Measurements from ENCODE around the gene FTH1.

FTH1 gene

DNA sequence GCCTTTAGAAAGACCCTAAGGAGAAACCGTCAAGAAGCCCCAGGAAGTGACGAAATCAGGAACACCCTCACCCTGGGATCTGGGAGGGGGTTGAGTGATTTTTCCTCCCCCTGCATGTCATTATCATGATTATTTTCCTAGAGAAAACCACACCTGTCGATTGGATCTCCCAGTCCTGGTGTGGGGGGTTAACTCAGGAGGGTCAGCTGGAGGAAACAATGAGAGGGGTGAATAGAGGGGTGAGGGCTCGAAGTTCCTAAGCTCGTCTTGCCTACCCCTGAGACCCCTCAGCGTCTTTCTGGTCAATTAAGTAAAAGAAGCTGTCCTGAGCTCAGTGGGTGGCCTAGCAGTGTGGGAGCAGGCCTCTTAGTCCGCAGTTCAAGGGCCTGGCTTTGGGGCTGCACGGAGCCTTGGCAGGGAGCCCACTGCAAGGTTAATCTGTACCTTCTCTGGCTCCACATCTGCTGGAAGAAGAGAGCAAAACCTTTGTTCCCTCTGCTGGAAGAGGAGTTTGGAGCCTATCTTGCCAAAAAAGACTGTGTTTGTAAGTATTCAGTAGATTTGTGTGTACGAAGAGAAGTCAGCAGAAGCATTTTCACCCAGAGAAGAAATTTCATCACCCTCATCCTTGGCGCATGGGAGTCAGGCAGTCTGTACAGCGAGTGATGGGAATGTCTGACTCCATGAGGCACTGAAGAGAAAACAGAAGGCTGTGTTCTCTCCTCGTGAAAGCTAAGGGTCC is 34.2 kb upstream of the FTH1 start:
- no peak for ATAC-seq (ENCODE audit: low read depth)
- Histone ChIP-seq H3K27me3 (ENCODE audit: insufficient read depth, poor library complexity, severe bottlenecking) (no peaks in the 10 kb centered on the region), H3K4me3 (ENCODE audit: severe bottlenecking) (no peak overlapping the region), H3K27ac (ENCODE audit: poor library complexity, severe bottlenecking) (no peak overlapping the region), H3K9me3 (ENCODE audit: severe bottlenecking) (peaks cover 9% of the 10 kb centered on the region), H3K4me1 (ENCODE audit: insufficient read depth, poor library complexity, severe bottlenecking) (no peaks in the 10 kb centered on the region), H3K36me3 (ENCODE audit: low read depth) (no peaks in the 10 kb centered on the region)
- no peak for DNase-seq (ENCODE audit: low spot score)
- TF ChIP-seq, protein P1, sequence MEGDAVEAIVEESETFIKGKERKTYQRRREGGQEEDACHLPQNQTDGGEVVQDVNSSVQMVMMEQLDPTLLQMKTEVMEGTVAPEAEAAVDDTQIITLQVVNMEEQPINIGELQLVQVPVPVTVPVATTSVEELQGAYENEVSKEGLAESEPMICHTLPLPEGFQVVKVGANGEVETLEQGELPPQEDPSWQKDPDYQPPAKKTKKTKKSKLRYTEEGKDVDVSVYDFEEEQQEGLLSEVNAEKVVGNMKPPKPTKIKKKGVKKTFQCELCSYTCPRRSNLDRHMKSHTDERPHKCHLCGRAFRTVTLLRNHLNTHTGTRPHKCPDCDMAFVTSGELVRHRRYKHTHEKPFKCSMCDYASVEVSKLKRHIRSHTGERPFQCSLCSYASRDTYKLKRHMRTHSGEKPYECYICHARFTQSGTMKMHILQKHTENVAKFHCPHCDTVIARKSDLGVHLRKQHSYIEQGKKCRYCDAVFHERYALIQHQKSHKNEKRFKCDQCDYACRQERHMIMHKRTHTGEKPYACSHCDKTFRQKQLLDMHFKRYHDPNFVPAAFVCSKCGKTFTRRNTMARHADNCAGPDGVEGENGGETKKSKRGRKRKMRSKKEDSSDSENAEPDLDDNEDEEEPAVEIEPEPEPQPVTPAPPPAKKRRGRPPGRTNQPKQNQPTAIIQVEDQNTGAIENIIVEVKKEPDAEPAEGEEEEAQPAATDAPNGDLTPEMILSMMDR (IDR thresholded peaks at IDR 0.05; ENCODE audit: poor library complexity, severe bottlenecking): no peak

DNA sequence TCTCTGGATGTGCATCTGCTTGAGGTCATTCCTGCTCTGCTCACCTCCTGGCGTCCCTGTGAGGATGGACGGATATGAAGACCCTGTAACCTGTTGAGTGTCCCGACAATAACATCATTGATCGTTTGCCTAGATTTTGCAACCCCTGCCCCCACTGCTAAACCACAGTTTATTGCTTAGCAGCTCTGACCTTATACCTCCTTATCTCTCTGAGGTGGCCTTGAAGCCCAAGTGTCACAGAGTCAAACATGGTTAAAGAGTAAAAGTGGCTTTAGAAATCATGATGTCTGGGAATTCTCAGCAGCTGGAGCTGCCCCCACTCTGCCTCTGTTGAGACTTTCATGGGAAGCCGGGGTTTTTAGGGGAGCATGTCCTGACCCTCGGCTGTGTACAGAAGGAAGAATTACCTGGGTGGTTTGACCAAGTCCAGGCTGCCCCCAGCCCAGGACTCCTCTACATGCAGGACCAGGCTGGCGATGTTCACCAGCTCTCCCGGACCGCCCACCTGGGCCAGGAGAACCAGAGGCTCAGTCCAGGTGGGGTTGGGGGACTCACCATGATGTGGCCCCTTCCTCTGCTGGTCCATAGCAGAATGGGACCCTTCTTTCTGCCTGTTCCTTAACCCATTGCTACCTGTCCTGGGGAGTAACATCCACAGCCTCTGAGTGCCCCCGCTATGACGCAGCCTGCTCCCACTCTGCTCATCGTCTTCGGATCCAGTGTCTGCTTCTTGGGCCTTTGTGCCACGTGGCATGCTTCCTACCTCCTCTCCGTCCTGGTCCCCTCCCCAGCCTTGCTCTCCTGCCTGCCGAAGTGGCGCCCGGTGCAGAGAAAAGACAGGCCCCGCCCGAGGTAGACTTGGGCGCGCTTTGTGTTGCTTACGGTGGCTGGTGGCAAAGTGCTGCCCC is 33.4 kb upstream of the FTH1 start:
- DNase-seq (ENCODE audit: low spot score) (no peak), ATAC-seq (ENCODE audit: low read depth) (no peak)
- Histone ChIP-seq H3K27ac (ENCODE audit: poor library complexity, severe bottlenecking) (no peak overlapping the region), H3K27me3 (ENCODE audit: insufficient read depth, poor library complexity, severe bottlenecking) (no peaks in the 10 kb centered on the region), H3K36me3 (ENCODE audit: low read depth) (no peaks in the 10 kb centered on the region), H3K9me3 (ENCODE audit: severe bottlenecking) (peaks cover 9% of the 10 kb centered on the region), H3K4me3 (ENCODE audit: severe bottlenecking) (no peak overlapping the region), H3K4me1 (ENCODE audit: insufficient read depth, poor library complexity, severe bottlenecking) (no peaks in the 10 kb centered on the region)
- TF ChIP-seq, protein P1 (IDR thresholded peaks at IDR 0.05; ENCODE audit: poor library complexity, severe bottlenecking): no peak

DNA sequence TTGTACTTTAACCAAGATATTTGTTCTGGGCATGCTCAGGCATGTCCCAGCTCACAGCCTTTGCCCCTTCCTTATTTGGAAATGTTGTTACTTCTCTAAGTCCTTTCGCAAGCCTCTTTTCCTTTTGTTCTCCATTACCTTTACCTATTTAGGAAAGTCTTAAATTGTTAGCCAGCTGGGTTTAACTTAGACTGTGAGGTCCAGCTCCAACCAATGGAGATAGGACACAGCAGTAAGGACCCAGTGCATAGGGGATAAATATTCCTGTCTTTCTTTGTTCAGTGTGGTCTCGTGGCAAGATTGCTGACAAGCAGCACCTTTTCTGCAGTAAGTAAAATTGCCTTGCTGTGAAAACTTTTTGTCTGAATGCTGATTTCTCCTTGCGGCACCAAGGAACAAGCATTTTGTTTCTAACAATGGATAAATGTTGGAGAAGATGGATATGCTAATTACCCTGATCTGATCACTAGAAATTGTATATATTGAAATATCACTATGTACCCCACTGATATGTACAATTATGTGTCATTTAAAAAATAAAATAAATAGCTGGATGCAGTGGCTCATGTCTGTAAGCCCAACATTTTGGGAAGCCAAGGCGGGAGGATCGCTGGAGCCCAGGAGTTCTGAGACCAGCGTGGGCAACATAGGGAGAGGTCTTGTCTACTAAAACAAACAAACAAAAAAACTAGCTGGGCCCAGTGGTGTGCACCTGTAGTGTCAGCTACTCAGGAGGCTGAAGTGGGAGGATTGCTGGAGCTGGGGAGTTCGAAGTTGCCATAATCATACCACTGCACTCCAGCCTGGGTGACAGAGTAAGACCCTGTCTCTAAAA is 31.9 kb upstream of the FTH1 start:
- H3K36me3 ChIP-seq (ENCODE audit: low read depth): no peaks in the 10 kb centered on the region
- no peaks in the 10 kb centered on the region for H3K27me3 ChIP-seq (ENCODE audit: insufficient read depth, poor library complexity, severe bottlenecking)
- no peaks in the 10 kb centered on the region for H3K4me1 ChIP-seq (ENCODE audit: insufficient read depth, poor library complexity, severe bottlenecking)
- no peak for DNase-seq (ENCODE audit: low spot score)
- TF ChIP-seq, protein P1 (IDR thresholded peaks at IDR 0.05; ENCODE audit: poor library complexity, severe bottlenecking): no peak
- H3K4me3 ChIP-seq (ENCODE audit: severe bottlenecking): no peak overlapping the region
- H3K9me3 ChIP-seq (ENCODE audit: severe bottlenecking): peaks cover 9% of the 10 kb centered on the region
- H3K27ac ChIP-seq (ENCODE audit: poor library complexity, severe bottlenecking): no peak overlapping the region
- ATAC-seq (ENCODE audit: low read depth): no peak

DNA sequence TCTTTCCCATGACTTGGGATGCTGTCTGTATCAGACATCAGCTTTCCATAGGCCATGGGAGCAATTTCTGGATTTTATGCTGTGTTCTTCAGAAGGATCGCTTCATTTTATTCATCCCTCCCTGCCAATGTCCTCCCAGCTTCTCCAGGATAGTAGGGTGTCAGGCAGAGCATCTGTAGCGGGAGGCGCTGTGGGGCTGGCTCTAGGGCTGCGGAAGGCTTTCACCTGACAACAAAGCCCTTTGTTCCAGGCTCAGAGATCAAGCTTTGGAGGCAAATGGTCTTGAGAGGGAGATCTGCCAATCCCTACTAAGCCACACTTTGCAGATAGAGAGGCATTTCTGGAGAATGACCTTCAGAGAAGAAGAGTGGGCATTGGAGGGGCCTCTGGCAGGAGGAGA is 29.5 kb upstream of the FTH1 start:
- H3K27me3 ChIP-seq (ENCODE audit: insufficient read depth, poor library complexity, severe bottlenecking): no peaks in the 10 kb centered on the region
- H3K36me3 ChIP-seq (ENCODE audit: low read depth): no peaks in the 10 kb centered on the region
- no peak overlapping the region for H3K4me3 ChIP-seq (ENCODE audit: severe bottlenecking)
- TF ChIP-seq, protein P1 (IDR thresholded peaks at IDR 0.05; ENCODE audit: poor library complexity, severe bottlenecking): no peak
- no peak for ATAC-seq (ENCODE audit: low read depth)
- H3K4me1 ChIP-seq (ENCODE audit: insufficient read depth, poor library complexity, severe bottlenecking): no peaks in the 10 kb centered on the region
- H3K9me3 ChIP-seq (ENCODE audit: severe bottlenecking): peaks cover 9% of the 10 kb centered on the region
- no peak overlapping the region for H3K27ac ChIP-seq (ENCODE audit: poor library complexity, severe bottlenecking)
- no peak for DNase-seq (ENCODE audit: low spot score)
